Measurements from ENCODE around the gene PROKR1.
A peak's percentile ranks its signal among the peaks of the same experiment; 100 is the strongest.

PROKR1 gene

GRCh38 chr2:68637047-68637446 lies 6.3 kb upstream of the PROKR1 start:
- TF ChIP-seq CTCF (IDR thresholded peaks at IDR 0.05; ENCODE audit: low read depth, low read length), result no peak
- H3K4me3 ChIP-seq (ENCODE audit: low read depth, low read length), result no peak overlapping the region

- H3K4me3 ChIP-seq (ENCODE audit: low read depth, low read length), result peak overlapping the region; percentile 52
Measured at GRCh38 chr2:68643874-68644485, 601 bp downstream of the PROKR1 start.

GRCh38 chr2:68645523-68645922 lies 2.1 kb downstream of the PROKR1 start:
- TF ChIP-seq CTCF (IDR thresholded peaks at IDR 0.05; ENCODE audit: low read depth, low read length), result no peak
- no peak overlapping the region for H3K4me3 ChIP-seq (ENCODE audit: low read depth, low read length)

More at GRCh38 chr2:68643874-68644485, 601 bp downstream of the PROKR1 start:
- no peak for TF ChIP-seq CTCF (IDR thresholded peaks at IDR 0.05; ENCODE audit: low read depth, low read length)

- H3K4me3 ChIP-seq (ENCODE audit: low read depth, low read length), result no peak overlapping the region
- no peak for TF ChIP-seq CTCF (IDR thresholded peaks at IDR 0.05; ENCODE audit: low read depth, low read length)
Measured at GRCh38 chr2:68646303-68646702, 2.9 kb downstream of the PROKR1 start.

GRCh38 chr2:68650645-68651044 lies 7.3 kb downstream of the PROKR1 start:
- no peak for TF ChIP-seq CTCF (IDR thresholded peaks at IDR 0.05; ENCODE audit: low read depth, low read length)
- no peak overlapping the region for H3K4me3 ChIP-seq (ENCODE audit: low read depth, low read length)

- H3K4me3 ChIP-seq (ENCODE audit: low read depth, low read length), result no peak overlapping the region
- no peak for TF ChIP-seq CTCF (IDR thresholded peaks at IDR 0.05; ENCODE audit: low read depth, low read length)
Measured at GRCh38 chr2:68653034-68653433, 9.7 kb downstream of the PROKR1 start.

GRCh38 chr2:68653538-68653982 lies 10.2 kb downstream of the PROKR1 start:
- no peak for TF ChIP-seq CTCF (IDR thresholded peaks at IDR 0.05; ENCODE audit: low read depth, low read length)

More at GRCh38 chr2:68653538-68653982, 10.2 kb downstream of the PROKR1 start:
- no peak overlapping the region for H3K4me3 ChIP-seq (ENCODE audit: low read depth, low read length)
